HepG2 (cell line): ENCODE measurements around the gene SQOR. TPM values are rescaled to one million over a fixed set of nuclear protein-coding genes. Genes with fewer than 3 reads are reported as not detected.

ENCODE experiments used
- ELF3 ChIP-seq: IDR thresholded peaks from 2 replicates; pipeline ENCODE4 v1.6.1; 2016; ENCODE audit warnings: missing genetic modification reagents, missing compliant biosample characterization
- MED1 ChIP-seq: sonication (generic); formaldehyde crosslinking; IDR thresholded peaks from 2 replicates; pipeline ENCODE4 v1.4.0; 2020; ENCODE audit warnings: missing genetic modification reagents
- TFDP1 ChIP-seq: IDR thresholded peaks from 2 replicates; pipeline ENCODE4 v1.6.1; 2016; ENCODE audit warnings: missing compliant biosample characterization, missing genetic modification reagents, borderline replicate concordance
- ZNF230 ChIP-seq: sonication (generic); formaldehyde crosslinking; IDR thresholded peaks from 2 replicates; pipeline ENCODE4 v1.4.0; 2020; ENCODE audit warnings: mild to moderate bottlenecking, missing genetic modification reagents
- ZNF569 ChIP-seq: sonication (generic); formaldehyde crosslinking; IDR thresholded peaks from 2 replicates; pipeline ENCODE4 v1.5.0; 2020; ENCODE audit warnings: mild to moderate bottlenecking, missing genetic modification reagents, moderate library complexity, borderline replicate concordance
- ZNF670 ChIP-seq: sonication (generic); formaldehyde crosslinking; IDR thresholded peaks from 2 replicates; pipeline ENCODE4 v1.8.0; 2022; ENCODE audit warnings: mild to moderate bottlenecking, missing genetic modification reagents, borderline replicate concordance
- ZNF878 ChIP-seq: sonication (generic); formaldehyde crosslinking; IDR thresholded peaks from 2 replicates; pipeline ENCODE4 v1.8.1; 2023; ENCODE audit warnings: mild to moderate bottlenecking, missing genetic modification reagents, moderate library complexity
- polyA plus RNA-seq, 8 experiments: library from polyadenylated mRNA; depleted of rRNA in 3 of 8; stranded (reverse) in 7 of 8; unstranded in 1 of 8; fragments of >200 nt; fragmentation: Illumina TruSeq in 4 of 8; extraction: Trizol in 4 of 8; gene quantifications; 2 replicates each; pipeline versions ENCODE4 v1.2.1 to v1.2.3, GENCODE V29; 2011 to 2016; ENCODE audit warnings: low read depth in 4 of 8, missing spikeins in 1 of 8, mixed read lengths in 1 of 8; ENCODE audit not compliant: insufficient read depth in 1 of 8
- total RNA-seq, 5 experiments: library from RNA; depleted of rRNA; stranded (reverse); fragments of >200 nt; fragmentation: Illumina TruSeq; extraction: Trizol; gene quantifications; 2 replicates each; pipeline ENCODE4 v1.2.3, GENCODE V29; 2016; ENCODE audit warnings: low read depth in 1 of 5
- TF ChIP-seq, protein P1 (sequence below): sonication (generic); formaldehyde crosslinking; IDR thresholded peaks from one replicate; pipeline ENCODE4 v1.5.1; 2020; ENCODE audit warnings: mild to moderate bottlenecking, missing genetic modification reagents; ENCODE audit errors: not compliant biosample characterization
- TF ChIP-seq, protein P2 (sequence below): sonication (generic); formaldehyde crosslinking; IDR thresholded peaks from 2 replicates; pipeline ENCODE4 v1.9.0; 2021; ENCODE audit warnings: missing genetic modification reagents, borderline replicate concordance

The SQOR gene
- total and polyA plus RNA-seq, 2 of the 13 experiments (the other 11 are each of a cell fraction or from before 2014, with no cell fraction given), result 19.3 to 19.4 TPM

DNA sequence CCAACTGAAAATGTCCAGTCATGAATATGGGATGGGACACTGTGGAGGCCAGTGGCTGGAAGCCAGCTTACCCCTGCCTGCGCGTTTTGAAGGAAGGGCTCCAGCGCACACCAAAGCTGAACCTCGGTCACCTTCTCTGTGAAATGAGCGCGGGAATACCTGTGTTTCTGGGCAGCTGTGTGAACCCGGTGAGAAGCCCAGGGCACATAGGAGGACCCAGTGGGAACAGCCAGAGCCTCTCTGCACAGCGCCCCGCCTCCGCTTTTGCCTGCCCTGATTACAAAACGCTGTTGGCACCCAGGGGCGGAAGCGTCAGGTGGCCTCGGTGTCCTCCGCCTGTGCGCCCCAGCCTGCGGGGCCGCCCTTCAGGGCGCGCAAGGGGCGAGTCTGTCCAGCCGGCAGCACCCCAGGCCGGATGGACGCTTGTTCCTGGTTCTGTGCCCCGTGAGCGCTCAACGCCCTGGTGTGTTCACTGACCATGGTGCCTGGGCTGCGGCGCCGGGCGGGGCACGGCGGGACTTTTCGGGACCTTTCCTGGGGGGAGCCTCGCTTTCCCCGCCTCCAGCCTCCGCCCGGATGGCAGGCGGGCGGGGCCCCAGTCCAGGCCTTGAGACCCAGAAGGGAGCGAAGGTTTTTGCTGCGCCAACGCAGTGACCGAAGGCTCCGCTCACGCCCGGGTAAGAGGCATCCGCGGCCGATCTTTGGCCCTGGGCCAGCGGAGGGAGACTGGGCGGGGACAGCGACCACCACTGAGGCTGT, at the start of gene SQOR (continued):
- TF ChIP-seq, protein P1, sequence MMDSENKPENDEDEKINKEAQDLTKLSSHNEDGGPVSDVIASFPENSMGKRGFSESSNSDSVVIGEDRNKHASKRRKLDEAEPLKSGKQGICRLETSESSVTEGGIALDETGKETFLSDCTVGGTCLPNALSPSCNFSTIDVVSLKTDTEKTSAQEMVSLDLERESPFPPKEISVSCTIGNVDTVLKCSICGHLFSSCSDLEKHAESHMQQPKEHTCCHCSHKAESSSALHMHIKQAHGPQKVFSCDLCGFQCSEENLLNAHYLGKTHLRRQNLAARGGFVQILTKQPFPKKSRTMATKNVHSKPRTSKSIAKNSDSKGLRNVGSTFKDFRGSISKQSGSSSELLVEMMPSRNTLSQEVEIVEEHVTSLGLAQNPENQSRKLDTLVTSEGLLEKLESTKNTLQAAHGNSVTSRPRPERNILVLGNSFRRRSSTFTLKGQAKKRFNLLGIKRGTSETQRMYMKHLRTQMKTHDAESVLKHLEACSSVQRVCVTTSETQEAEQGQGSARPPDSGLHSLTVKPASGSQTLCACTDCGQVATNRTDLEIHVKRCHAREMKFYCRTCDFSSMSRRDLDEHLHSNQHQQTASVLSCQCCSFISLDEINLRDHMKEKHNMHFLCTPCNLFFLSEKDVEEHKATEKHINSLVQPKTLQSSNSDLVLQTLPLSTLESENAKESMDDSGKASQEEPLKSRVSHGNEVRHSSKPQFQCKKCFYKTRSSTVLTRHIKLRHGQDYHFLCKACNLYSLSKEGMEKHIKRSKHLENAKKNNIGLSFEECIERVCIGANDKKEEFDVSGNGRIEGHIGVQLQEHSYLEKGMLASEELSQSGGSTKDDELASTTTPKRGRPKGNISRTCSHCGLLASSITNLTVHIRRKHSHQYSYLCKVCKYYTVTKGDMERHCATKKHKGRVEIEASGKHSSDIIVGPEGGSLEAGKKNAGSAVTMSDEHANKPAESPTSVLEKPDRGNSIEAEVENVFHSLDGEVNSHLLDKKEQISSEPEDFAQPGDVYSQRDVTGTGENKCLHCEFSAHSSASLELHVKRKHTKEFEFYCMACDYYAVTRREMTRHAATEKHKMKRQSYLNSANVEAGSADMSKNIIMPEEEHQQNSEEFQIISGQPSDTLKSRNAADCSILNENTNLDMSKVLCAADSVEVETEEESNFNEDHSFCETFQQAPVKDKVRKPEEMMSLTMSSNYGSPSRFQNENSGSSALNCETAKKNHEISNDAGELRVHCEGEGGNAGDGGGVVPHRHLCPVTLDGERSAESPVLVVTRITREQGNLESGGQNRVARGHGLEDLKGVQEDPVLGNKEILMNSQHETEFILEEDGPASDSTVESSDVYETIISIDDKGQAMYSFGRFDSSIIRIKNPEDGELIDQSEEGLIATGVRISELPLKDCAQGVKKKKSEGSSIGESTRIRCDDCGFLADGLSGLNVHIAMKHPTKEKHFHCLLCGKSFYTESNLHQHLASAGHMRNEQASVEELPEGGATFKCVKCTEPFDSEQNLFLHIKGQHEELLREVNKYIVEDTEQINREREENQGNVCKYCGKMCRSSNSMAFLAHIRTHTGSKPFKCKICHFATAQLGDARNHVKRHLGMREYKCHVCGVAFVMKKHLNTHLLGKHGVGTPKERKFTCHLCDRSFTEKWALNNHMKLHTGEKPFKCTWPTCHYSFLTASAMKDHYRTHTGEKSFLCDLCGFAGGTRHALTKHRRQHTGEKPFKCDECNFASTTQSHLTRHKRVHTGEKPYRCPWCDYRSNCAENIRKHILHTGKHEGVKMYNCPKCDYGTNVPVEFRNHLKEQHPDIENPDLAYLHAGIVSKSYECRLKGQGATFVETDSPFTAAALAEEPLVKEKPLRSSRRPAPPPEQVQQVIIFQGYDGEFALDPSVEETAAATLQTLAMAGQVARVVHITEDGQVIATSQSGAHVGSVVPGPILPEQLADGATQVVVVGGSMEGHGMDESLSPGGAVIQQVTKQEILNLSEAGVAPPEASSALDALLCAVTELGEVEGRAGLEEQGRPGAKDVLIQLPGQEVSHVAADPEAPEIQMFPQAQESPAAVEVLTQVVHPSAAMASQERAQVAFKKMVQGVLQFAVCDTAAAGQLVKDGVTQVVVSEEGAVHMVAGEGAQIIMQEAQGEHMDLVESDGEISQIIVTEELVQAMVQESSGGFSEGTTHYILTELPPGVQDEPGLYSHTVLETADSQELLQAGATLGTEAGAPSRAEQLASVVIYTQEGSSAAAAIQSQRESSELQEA (CRISPR knock-in tag), result peak; percentile 46
- peak; percentile 68; the same call in 1 of the 2 replicates for TF ChIP-seq ZNF670 (CRISPR knock-in tag)
- TF ChIP-seq ZNF569 (CRISPR knock-in tag), result no peak
- TF ChIP-seq TFDP1 (CRISPR knock-in tag), result peak; percentile 53; the same call in 1 of the 2 replicates
- TF ChIP-seq MED1 (CRISPR knock-in tag), result peak; percentile 19; the same call in 1 of the 2 replicates
- TF ChIP-seq ZNF878, result no peak
- TF ChIP-seq ZNF230 (CRISPR knock-in tag), result no peak
- TF ChIP-seq, protein P2, sequence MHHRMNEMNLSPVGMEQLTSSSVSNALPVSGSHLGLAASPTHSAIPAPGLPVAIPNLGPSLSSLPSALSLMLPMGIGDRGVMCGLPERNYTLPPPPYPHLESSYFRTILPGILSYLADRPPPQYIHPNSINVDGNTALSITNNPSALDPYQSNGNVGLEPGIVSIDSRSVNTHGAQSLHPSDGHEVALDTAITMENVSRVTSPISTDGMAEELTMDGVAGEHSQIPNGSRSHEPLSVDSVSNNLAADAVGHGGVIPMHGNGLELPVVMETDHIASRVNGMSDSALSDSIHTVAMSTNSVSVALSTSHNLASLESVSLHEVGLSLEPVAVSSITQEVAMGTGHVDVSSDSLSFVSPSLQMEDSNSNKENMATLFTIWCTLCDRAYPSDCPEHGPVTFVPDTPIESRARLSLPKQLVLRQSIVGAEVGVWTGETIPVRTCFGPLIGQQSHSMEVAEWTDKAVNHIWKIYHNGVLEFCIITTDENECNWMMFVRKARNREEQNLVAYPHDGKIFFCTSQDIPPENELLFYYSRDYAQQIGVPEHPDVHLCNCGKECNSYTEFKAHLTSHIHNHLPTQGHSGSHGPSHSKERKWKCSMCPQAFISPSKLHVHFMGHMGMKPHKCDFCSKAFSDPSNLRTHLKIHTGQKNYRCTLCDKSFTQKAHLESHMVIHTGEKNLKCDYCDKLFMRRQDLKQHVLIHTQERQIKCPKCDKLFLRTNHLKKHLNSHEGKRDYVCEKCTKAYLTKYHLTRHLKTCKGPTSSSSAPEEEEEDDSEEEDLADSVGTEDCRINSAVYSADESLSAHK (CRISPR knock-in tag), result no peak
- peak; percentile 43; the same call in 1 of the 2 replicates for TF ChIP-seq ELF3 (CRISPR knock-in tag)
